SU-DHL-6 (cell line): ENCODE measurements around the gene PTPRN2.

Source experiments
- H2AFZ ChIP-seq: fragments of 200-600 bp; sonication (generic); 2 replicates; pipeline ENCODE4 v1.6.1; 2014; ENCODE audit warnings: low read depth, mild to moderate bottlenecking, moderate library complexity, mixed read lengths, antibody characterized with exemption, low read length; ENCODE audit not compliant: severe bottlenecking
- H3F3A ChIP-seq: fragments of 200-600 bp; shearing (Covaris generic); 2 replicates; pipeline ENCODE4 v1.6.0; 2016; ENCODE audit warnings: antibody characterized with exemption, mild to moderate bottlenecking; ENCODE audit not compliant: insufficient read depth
- H3K27ac ChIP-seq: fragments of 200-600 bp; sonication (generic); 2 replicates; pipeline ENCODE4 v1.5.1; 2016; ENCODE audit warnings: low read depth, mild to moderate bottlenecking, low read length, moderate library complexity, mixed read lengths
- H3K27me3 ChIP-seq: fragments of 200-600 bp; sonication (generic), shearing (Covaris generic); 2 replicates; pipeline ENCODE4 v1.6.0; 2014; ENCODE audit warnings: mild to moderate bottlenecking, low read length
- H3K36me3 ChIP-seq: fragments of 200-600 bp; sonication (generic); 2 replicates; pipeline ENCODE4 v1.6.1; 2014; ENCODE audit warnings: mild to moderate bottlenecking, low read length, mixed read lengths
- H3K4me2 ChIP-seq: fragments of 300-600, 200-600 bp; shearing (Covaris generic), sonication (generic); 2 replicates; pipeline ENCODE4 v1.6.0; 2014; ENCODE audit warnings: low read length, low read depth, mild to moderate bottlenecking; ENCODE audit not compliant: poor library complexity, severe bottlenecking
- H3K4me3 ChIP-seq: fragments of 200-600 bp; sonication (generic); 2 replicates; pipeline ENCODE4 v1.5.1; 2014; ENCODE audit warnings: antibody characterized with exemption, low read length, mild to moderate bottlenecking, mixed read lengths; ENCODE audit not compliant: insufficient read depth, poor library complexity, severe bottlenecking
- H3K79me2 ChIP-seq: fragments of 200-600 bp; sonication (generic); 2 replicates; pipeline ENCODE4 v1.6.1; 2014; ENCODE audit warnings: mild to moderate bottlenecking, low read length, moderate library complexity; ENCODE audit not compliant: insufficient read depth
- H3K9ac ChIP-seq: fragments of 200-600 bp; sonication (generic); 2 replicates; pipeline ENCODE4 v1.7.0; 2014; ENCODE audit warnings: mild to moderate bottlenecking, low read length
- H3K9me2 ChIP-seq: fragments of 200-600 bp; sonication (generic); replicated peaks from 2 replicates; pipeline ENCODE4 v1.6.1; 2014; ENCODE audit warnings: low read length; ENCODE audit not compliant: insufficient read depth
- H3K9me3 ChIP-seq: fragments of 200-600 bp; sonication (generic); 2 replicates; pipeline ENCODE4 v1.6.1; 2014; ENCODE audit warnings: low read length, mixed read lengths; ENCODE audit not compliant: insufficient read depth
- H4K20me1 ChIP-seq: fragments of 200-600 bp; sonication (generic); 2 replicates; pipeline ENCODE4 v1.6.1; 2014; ENCODE audit warnings: low read depth, mild to moderate bottlenecking, antibody characterized with exemption, low read length, moderate library complexity, mixed read lengths
- CTCF ChIP-seq: fragments of 200-600 bp; sonication (generic); IDR thresholded peaks from one replicate; pipeline ENCODE4 v1.5.1; 2017; ENCODE audit warnings: antibody characterized with exemption, mild to moderate bottlenecking, low read length, moderate library complexity; ENCODE audit not compliant: insufficient read depth, poor library complexity, severe bottlenecking
- EZH2phosphoT487 ChIP-seq: fragments of 200-600 bp; sonication (generic), shearing (Covaris generic); conservative IDR thresholded peaks from 2 replicates; pipeline ENCODE4 v1.6.1; 2018; ENCODE audit warnings: mild to moderate bottlenecking, antibody characterized with exemption, low read length, moderate library complexity, mixed read lengths

The PTPRN2 gene

GRCh38 chr7:157803906-157804305 lies 783.7 kb downstream of the PTPRN2 start:
- no peaks in the 10 kb centered on the region for H3K9me3 ChIP-seq

GRCh38 chr7:157801971-157802675 lies 785.5 kb downstream of the PTPRN2 start:
- Histone ChIP-seq H3K79me2 (no peaks in the 10 kb centered on the region), H3K36me3 (no peaks in the 10 kb centered on the region), H3K27ac (no peak overlapping the region), H4K20me1 (no peaks in the 10 kb centered on the region), H2AFZ (no peak overlapping the region), H3K9me3 (no peaks in the 10 kb centered on the region), H3K27me3 (no peaks in the 10 kb centered on the region), H3K4me3 (no peak overlapping the region), H3K9me2 (no peaks in the 10 kb centered on the region), H3F3A (no peaks in the 10 kb centered on the region), H3K9ac (no peak overlapping the region), H3K4me2 (no peak overlapping the region)
- TF ChIP-seq EZH2phosphoT487, result no peak
- TF ChIP-seq CTCF, result no peak

More at GRCh38 chr7:157803906-157804305, 783.7 kb downstream of the PTPRN2 start:
- H3K9ac ChIP-seq, result no peak overlapping the region
- H3K79me2 ChIP-seq, result no peaks in the 10 kb centered on the region
- TF ChIP-seq EZH2phosphoT487, result no peak
- no peak for TF ChIP-seq CTCF
- H3K4me2 ChIP-seq, result no peak overlapping the region
- no peaks in the 10 kb centered on the region for H3F3A ChIP-seq
- no peaks in the 10 kb centered on the region for H3K9me2 ChIP-seq
- no peaks in the 10 kb centered on the region for H3K27me3 ChIP-seq
- H4K20me1 ChIP-seq, result no peaks in the 10 kb centered on the region
- H3K4me3 ChIP-seq, result no peak overlapping the region
- H2AFZ ChIP-seq, result no peak overlapping the region
- no peaks in the 10 kb centered on the region for H3K36me3 ChIP-seq
- no peak overlapping the region for H3K27ac ChIP-seq

GRCh38 chr7:157801113-157801512 lies 786.5 kb downstream of the PTPRN2 start:
- H3K27me3 ChIP-seq, result no peaks in the 10 kb centered on the region
- H3K4me2 ChIP-seq, result no peak overlapping the region
- no peaks in the 10 kb centered on the region for H3K9me2 ChIP-seq

More at GRCh38 chr7:157801113-157801512, 786.5 kb downstream of the PTPRN2 start:
- Histone ChIP-seq H3F3A (no peaks in the 10 kb centered on the region), H3K27ac (no peak overlapping the region), H3K36me3 (no peaks in the 10 kb centered on the region), H3K79me2 (no peaks in the 10 kb centered on the region), H3K4me3 (no peak overlapping the region), H2AFZ (no peak overlapping the region), H3K9me3 (no peaks in the 10 kb centered on the region), H3K9ac (no peak overlapping the region), H4K20me1 (no peaks in the 10 kb centered on the region)
- TF ChIP-seq EZH2phosphoT487 (no peak), CTCF (no peak)
